Stimulated activated naive CD8-positive, alpha-beta T cell treated with anti-CD3 and anti-CD28 coated beads, Interleukin-15, Interleukin-2, amounts not matched to agents 100 ng/mL and 50 ng/mL, for 24 hours (primary cell): Measurements from ENCODE around the gene E2F2.

Source experiments
- H3K27ac Mint-ChIP-seq: one replicate; pipeline ENCODE4 v1.8.0; 2021; ENCODE audit warnings: mild to moderate bottlenecking, mixed read lengths
- H3K27me3 Mint-ChIP-seq: one replicate; pipeline ENCODE4 v1.8.0; 2021; ENCODE audit warnings: mixed read lengths
- H3K36me3 Mint-ChIP-seq: one replicate; pipeline ENCODE4 v1.8.0; 2021; ENCODE audit warnings: low read depth, mixed read lengths
- H3K4me1 Mint-ChIP-seq: one replicate; pipeline ENCODE4 v1.8.0; 2021; ENCODE audit warnings: low read depth, mixed read lengths
- H3K4me3 Mint-ChIP-seq: one replicate; pipeline ENCODE4 v1.8.0; 2021; ENCODE audit warnings: mild to moderate bottlenecking, mixed read lengths
- H3K9me3 Mint-ChIP-seq: one replicate; pipeline ENCODE4 v1.8.0; 2021; ENCODE audit warnings: mixed read lengths

Gene E2F2, protein sequence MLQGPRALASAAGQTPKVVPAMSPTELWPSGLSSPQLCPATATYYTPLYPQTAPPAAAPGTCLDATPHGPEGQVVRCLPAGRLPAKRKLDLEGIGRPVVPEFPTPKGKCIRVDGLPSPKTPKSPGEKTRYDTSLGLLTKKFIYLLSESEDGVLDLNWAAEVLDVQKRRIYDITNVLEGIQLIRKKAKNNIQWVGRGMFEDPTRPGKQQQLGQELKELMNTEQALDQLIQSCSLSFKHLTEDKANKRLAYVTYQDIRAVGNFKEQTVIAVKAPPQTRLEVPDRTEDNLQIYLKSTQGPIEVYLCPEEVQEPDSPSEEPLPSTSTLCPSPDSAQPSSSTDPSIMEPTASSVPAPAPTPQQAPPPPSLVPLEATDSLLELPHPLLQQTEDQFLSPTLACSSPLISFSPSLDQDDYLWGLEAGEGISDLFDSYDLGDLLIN

DNA sequence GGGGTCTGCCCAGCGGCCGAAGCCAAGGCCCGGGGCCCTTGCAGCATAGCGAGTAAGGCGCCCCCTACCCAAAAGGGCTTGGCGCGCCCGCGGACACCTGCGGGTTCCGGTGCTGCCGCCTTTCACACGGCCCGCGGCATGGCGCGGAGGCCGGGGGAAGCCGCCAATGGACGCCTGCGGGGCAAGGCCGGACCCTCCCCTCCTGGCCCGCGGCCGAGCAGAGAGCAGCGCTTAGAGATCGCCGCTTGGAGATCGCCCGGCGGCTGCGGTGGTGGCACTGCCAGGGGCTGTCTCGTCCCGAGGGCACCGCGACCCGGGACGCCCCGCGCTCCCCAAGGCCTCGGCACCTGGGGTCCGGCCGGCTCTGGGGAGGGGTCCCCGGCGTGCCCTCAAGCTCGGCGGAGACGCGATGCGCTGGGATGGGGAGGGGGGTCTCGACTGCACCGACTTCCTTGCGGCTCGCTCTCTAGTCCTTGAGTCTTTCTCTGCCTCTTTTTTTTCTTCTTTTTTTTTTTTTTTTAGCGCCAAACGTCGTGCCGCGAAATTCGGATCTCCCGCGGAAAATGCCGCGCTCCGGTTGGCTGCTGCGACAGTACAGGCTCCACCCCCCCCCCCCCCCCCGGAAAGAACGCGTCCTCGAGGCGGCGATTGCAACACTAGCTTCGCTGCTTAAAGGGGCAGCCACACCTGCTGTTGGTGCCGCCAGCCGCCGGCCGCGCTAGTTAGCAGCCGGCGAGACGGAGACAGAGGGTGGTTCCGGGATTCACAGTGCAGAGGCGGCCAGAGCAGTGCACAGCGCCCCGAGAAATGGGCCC is at the start of gene E2F2:
E2F2 (minus strand) TSS at position 487 of the 815 bp plus-strand sequence; CDS start at position 47, 440 bp downstream.
- Mint-ChIP-seq H3K27me3 (no peaks in the 10 kb centered on the region), H3K4me3 (peak within 1 kb of the TSS; percentile 91), H3K36me3 (peaks cover 3% of the 10 kb centered on the region), H3K27ac (peak within 1 kb of the TSS; percentile 96), H3K4me1 (peaks cover 79% of the 10 kb centered on the region), H3K9me3 (no peaks in the 10 kb centered on the region)

DNA sequence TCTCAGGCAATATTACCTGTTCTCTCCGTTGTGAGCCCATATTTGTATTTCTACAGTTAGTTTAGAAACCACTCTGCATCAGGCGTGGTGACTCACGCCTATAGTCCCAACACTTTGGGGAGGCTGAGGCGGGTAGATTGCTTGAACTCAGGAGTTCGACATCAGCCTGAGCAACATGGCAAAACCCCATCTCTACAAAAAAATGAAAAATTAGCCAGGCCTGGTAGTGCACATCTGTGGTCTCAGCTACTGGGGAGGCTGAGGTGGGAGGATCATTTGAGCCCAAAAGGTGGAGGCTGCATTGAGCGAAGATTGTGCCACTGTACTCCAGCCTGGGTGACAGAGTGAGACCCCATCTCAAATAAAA is 47.9 kb upstream of the E2F2 start:
- no peaks in the 10 kb centered on the region for H3K36me3 Mint-ChIP-seq
- no peaks in the 10 kb centered on the region for H3K27me3 Mint-ChIP-seq
- peak overlapping the region; percentile 2 for H3K4me3 Mint-ChIP-seq
- no peaks in the 10 kb centered on the region for H3K9me3 Mint-ChIP-seq
- H3K4me1 Mint-ChIP-seq, result peaks cover 64% of the 10 kb centered on the region
- H3K27ac Mint-ChIP-seq, result peak overlapping the region; percentile 88

DNA sequence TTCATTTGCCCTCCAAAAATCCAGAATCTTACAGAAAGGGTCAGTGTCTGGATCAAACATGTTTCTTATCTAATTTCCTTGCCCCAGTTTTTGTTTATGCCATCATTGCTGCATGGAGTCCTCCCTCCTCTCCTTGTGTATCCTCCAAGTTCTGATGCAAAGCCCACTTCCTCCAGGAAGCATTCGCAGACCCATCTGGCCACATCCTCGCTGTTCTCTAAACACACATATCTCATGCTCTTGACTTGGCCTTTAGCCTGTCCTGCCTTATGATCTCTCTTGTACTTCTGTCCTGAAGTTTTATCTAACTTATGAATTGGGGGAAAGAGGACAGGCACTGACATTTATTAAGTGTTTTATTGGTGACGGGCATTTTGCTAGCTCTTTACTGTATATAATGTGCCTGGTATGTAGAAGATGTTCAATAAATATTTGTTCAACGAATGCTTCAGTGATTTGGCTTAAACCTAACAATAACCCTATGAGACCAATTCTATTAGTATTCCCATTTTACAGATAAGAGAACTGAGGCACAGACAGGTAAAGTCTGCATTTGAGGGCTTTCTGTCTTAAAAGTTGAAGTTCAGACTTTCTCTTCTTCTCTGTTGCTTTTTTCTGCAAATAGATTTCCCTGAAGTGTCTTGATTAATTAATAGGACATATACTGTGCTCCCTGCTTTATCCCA is 47.4 kb upstream of the E2F2 start:
- no peaks in the 10 kb centered on the region for H3K27me3 Mint-ChIP-seq
- no peaks in the 10 kb centered on the region for H3K36me3 Mint-ChIP-seq
- H3K4me3 Mint-ChIP-seq, result peak overlapping the region; percentile 59
- peaks cover 64% of the 10 kb centered on the region for H3K4me1 Mint-ChIP-seq
- peak overlapping the region; percentile 88 for H3K27ac Mint-ChIP-seq
- no peaks in the 10 kb centered on the region for H3K9me3 Mint-ChIP-seq

DNA sequence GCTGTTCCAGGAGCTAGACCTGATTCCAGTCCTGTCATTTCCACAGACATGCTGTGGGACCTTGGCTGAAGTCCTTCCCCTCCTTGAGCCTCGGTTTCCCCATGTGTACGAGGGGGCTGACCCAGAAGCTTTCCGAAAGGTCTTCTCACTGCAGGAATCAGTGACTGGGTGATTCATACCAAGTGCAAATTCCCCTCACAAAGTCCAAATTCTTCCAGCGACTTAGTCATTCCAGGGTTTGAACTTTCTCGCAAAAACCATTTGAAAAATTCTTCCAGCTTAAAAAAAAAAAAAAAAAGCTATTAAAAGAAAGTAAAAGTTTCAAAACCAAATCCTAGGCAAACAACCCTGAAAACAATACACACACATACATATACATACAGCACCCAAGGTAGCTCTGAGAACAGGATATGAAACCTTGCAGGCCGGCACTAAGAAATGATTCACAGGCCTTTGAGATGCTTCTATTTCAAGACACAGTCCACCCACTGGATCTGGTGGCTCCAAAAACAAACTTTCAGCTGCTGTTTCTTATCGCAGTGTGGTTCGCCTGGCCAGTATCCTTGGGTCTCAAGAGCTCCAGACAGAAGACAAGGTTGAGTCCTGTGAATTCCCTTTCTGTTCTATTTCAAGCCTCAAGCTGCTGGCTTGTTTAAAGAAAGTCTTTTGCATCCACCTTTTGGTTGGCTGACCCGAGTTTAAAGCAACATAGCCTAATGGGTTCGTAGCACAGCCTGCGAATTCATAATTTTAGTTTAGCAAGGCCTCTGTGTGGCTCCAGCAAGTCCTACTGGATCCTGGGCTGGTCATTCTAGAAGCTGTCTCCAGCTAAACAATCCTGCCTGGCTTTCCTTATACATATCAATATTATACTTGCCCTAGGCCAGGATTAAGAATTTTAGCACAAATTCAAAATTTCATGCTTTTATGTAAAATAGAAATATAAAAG is 46.3 kb upstream of the E2F2 start:
- Mint-ChIP-seq H3K9me3 (no peaks in the 10 kb centered on the region), H3K4me3 (peak overlapping the region; percentile 70), H3K36me3 (no peaks in the 10 kb centered on the region), H3K4me1 (peaks cover 64% of the 10 kb centered on the region), H3K27me3 (no peaks in the 10 kb centered on the region), H3K27ac (peak overlapping the region; percentile 96)

DNA sequence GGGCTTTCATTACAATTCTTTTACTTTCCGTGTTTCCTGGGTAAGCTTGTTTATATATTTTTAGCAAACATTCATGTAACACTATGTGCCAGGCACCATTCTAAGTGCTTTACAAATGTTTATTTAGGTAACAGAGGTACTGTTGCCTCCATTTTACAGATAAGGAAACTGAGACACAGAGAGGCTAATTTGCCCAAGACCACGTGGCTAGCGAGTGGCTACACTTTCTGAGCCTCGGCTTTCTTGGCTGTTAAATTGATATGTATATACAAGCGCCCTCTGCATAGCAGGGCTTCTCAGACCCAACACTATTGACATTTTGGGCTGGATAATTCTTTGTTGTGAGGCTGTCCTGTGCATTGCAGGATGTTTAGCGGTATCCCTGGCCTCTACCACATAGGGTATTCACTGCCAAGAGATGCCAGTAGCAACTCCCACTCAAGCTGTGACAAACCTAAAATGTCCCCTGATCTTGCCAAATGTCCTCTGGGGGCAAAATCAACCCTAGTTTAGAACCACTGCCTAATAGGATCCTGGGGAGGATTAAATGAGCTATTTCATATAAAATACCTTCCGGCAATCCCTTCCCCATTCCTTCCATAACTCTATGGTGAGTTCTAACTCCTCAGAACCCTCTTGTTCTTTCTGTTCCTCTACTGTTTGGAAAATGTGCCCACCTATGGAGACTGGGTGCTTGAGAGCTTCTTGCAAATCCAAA is 45.5 kb upstream of the E2F2 start:
- peak overlapping the region; percentile 69 for H3K4me3 Mint-ChIP-seq
- peaks cover 2% of the 10 kb centered on the region for H3K27me3 Mint-ChIP-seq
- no peaks in the 10 kb centered on the region for H3K36me3 Mint-ChIP-seq
- H3K4me1 Mint-ChIP-seq, result peaks cover 64% of the 10 kb centered on the region
- no peaks in the 10 kb centered on the region for H3K9me3 Mint-ChIP-seq
- peak overlapping the region; percentile 96 for H3K27ac Mint-ChIP-seq

DNA sequence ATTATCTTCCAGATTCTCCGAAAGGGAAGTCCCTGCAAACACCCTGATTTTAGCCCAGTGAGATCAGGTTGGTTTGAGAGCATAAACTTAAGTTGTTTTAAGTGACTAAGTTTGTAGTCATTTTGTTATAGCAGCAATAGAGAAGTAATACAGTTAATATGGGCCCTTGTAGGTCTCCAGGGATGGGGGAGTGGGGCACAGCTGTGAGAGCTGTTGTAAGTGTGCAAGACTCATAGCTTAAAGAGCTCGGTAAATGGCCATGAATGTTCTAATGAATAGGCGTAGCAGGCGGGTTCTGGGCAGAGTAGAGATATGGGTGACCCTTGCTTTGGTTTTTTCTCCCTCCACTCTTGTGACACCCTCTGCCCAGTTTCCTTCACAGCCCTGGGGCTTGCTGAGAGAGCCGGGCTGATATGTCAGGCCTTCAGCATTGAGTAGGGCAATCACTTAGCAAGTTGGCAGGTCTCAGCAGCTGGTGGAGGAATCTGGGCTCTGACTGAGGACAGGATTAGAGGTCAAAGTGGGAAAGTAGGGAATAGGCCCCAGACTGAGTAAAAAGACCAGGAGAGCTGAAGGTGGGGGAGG is 44.3 kb upstream of the E2F2 start:
- Mint-ChIP-seq H3K4me3 (no peak overlapping the region), H3K4me1 (peaks cover 56% of the 10 kb centered on the region), H3K36me3 (no peaks in the 10 kb centered on the region), H3K27me3 (peaks cover 4% of the 10 kb centered on the region), H3K27ac (peak overlapping the region; percentile 96), H3K9me3 (no peaks in the 10 kb centered on the region)

DNA sequence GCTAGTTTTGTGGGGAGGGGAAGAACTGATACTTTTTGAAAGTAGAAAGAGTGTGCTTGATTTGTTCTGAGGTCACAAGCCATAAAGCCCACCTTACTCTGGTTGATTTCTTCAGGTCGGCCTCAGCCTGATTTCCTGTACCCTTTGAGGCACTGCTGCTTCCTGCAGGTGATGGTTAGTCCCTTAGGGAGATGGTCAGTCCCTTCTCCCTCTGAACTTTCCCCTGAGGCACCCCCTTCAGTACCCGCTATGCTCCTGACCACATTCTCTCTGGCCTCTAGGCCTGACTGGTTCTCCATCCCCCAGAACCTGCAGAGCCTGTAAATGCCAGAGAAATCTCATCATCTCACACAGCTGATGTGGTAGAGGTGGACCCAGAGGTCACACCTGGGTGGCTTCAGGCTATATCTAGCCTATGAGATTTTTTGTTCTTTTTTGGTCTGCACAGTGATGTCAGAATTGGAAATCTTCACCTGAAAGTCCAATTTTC is 43.3 kb upstream of the E2F2 start:
- H3K27me3 Mint-ChIP-seq, result peaks cover 10% of the 10 kb centered on the region
- no peaks in the 10 kb centered on the region for H3K9me3 Mint-ChIP-seq
- H3K4me1 Mint-ChIP-seq, result peaks cover 52% of the 10 kb centered on the region
- no peaks in the 10 kb centered on the region for H3K36me3 Mint-ChIP-seq
- H3K27ac Mint-ChIP-seq, result peak overlapping the region; percentile 36
- no peak overlapping the region for H3K4me3 Mint-ChIP-seq

DNA sequence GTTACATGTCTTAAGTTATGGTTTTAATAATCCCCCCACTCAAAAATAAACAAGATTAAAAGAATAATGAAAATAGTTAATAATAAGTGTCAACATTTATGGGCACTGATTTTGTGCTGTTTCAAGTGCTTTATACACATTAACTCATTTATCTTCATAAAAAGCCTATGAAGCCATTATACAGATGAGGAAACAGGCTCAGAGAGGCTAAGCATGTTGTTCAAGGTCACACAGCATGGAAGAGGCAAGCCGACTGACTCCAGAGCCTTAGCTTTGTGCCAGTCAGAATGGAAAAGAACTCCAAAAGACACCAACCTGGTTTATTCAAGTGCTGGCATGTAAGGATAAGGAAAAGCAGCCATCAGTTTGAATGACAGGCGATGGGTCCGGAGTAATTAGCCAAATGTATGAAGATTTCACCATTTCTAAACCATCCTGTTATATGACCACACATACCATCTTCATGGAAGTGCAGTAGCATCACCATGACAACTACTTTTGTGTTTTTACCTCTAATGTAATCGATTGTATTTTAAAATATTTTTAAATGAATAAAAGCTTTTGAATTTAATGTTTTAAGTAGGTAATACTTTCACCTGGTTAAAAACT is 42.6 kb upstream of the E2F2 start:
- Mint-ChIP-seq H3K27ac (no peak overlapping the region), H3K4me3 (no peak overlapping the region)

DNA sequence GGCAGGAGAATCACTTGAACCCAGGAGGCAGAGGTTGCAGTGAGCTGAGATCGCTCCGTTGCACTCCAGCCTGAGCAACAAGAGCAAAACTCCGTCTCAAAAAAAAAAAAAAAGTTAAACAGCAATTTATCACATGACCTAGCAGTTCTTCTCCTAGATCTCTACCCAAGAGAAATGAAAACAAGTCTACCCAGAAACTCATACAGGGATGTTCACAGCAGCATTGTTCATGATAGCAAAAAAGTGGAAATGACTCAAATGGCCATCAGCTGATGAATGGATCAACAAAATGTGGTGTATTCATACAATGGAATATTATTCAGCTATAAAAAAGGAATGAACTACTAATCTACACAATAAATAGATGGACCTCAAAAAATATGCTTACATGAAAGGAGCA is 40.4 kb upstream of the E2F2 start:
- H3K27me3 Mint-ChIP-seq, result peaks cover 23% of the 10 kb centered on the region
- no peaks in the 10 kb centered on the region for H3K9me3 Mint-ChIP-seq
- peaks cover 31% of the 10 kb centered on the region for H3K4me1 Mint-ChIP-seq
- H3K4me3 Mint-ChIP-seq, result no peak overlapping the region
- no peaks in the 10 kb centered on the region for H3K36me3 Mint-ChIP-seq
- H3K27ac Mint-ChIP-seq, result no peak overlapping the region

More for the DNA sequence above, 42.6 kb upstream of the E2F2 start:
- Mint-ChIP-seq H3K27me3 (peaks cover 15% of the 10 kb centered on the region), H3K36me3 (no peaks in the 10 kb centered on the region), H3K9me3 (no peaks in the 10 kb centered on the region), H3K4me1 (peaks cover 47% of the 10 kb centered on the region)

DNA sequence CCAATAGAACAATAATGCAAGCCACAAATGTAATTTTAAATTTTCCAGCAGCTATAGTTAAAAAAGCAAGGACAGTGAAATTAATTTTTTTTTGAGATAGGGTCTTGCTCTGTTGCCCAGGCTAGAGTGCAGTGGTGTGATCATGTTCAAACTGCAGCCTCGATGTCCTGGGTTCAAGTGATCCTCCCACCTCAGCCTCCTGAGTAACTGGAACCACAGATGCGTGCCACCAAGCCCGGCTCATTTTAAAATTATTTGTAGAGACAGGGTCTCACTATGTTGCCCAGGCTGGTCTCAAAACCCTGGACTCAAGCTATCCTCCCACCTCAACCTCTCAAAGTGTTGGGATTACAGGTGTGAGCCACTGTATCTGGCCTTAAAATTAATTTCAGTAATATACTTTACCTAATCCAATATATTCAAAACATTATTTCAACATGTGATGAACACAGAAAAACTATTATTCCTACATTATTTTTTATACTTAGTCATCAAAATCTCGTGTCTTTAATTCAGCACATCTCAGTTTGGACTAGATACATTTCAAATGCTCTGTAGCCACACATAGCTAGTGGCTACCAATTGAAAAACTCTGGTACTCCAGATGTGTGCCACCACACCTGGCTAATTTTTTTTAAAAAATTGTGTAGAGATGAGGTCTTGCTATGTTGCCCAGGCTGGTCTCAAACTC is 39.1 kb upstream of the E2F2 start:
- no peaks in the 10 kb centered on the region for H3K36me3 Mint-ChIP-seq
- H3K9me3 Mint-ChIP-seq, result no peaks in the 10 kb centered on the region
- peaks cover 23% of the 10 kb centered on the region for H3K4me1 Mint-ChIP-seq
- peaks cover 29% of the 10 kb centered on the region for H3K27me3 Mint-ChIP-seq
- no peak overlapping the region for H3K4me3 Mint-ChIP-seq
- H3K27ac Mint-ChIP-seq, result no peak overlapping the region

DNA sequence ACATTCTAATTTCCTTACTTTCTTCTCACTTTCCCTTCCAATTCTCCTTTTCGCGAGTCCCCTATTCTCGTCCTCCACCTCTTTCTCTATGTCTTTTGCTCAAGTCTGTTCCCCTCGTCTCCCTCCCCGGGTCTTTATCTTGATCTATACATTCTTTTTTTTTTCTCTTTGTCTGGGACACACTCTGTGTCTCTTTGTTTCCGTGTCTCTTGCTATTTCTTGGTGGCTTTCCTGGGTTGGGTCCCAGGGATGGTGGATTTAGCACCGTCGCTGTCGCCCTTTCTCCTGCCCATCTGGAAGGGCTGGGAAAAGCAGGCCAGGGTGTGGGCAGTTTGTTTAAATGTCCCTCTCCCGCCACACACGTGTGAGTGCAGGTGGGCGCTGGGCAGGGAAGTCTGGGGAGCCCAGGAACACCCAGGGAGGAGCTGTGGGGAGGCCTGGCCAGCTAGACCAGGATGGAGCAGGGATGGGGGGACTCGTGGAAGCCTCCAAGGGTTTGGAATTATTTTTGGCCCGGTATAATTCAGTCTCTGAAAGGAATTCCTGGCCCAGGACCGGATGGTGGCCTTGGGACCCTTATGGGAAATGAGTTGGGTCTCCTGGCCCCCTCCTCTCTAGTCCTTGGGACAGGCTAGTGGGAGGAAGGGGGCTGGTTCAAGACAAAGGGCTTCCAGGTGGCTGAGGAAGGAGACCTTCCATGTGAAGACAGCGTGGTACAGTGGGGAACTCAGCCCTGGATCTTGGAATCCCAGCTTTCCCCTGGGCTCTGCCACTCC is 37.8 kb upstream of the E2F2 start:
- peak overlapping the region; percentile 90 for H3K4me3 Mint-ChIP-seq
- no peaks in the 10 kb centered on the region for H3K36me3 Mint-ChIP-seq
- H3K27me3 Mint-ChIP-seq, result peaks cover 29% of the 10 kb centered on the region
- H3K9me3 Mint-ChIP-seq, result no peaks in the 10 kb centered on the region
- peaks cover 12% of the 10 kb centered on the region for H3K4me1 Mint-ChIP-seq
- peak overlapping the region; percentile 97 for H3K27ac Mint-ChIP-seq
